Peyer's patch (tissue), 4 donors: ENCODE data around the gene ZHX3.

Experiments
- CTCF ChIP-seq, 6 experiments: fragments of 450-650 bp in 4 of 6; fragments of 200-600 bp in 2 of 6; sonication (generic) in 1 of 6; IDR thresholded peaks; one replicate each; pipeline ENCODE4 v1.5.1; 2017 to 2019; ENCODE audit warnings: antibody characterized with exemption in 6 of 6, mild to moderate bottlenecking in 3 of 6, moderate library complexity in 1 of 6
- POLR2A ChIP-seq, 2 donors: fragments of 450-650 bp; IDR thresholded peaks; one replicate each; pipeline ENCODE4 v1.5.1; 2017; ENCODE audit warnings: antibody characterized with exemption in 2 of 2, mild to moderate bottlenecking in 2 of 2, moderate library complexity in 2 of 2

- TF ChIP-seq CTCF (IDR thresholded peaks at IDR 0.05) (no peak), POLR2A (IDR thresholded peaks at IDR 0.05) (no peak)
These were observed 12.8 kb upstream of the ZHX3 start for GRCh38 chr20:41330343-41330720.
